DMS53 treated with DMSO at 0.1 percent for 48 hours (cell line): Measurements from ENCODE around the gene NMT2.

Experiments
- DNase-seq: peaks from one replicate; lab custom pipeline; 2025; ENCODE audit not compliant: unreplicated experiment; lab: John Stamatoyannopoulos, UW

The NMT2 gene

DNA sequence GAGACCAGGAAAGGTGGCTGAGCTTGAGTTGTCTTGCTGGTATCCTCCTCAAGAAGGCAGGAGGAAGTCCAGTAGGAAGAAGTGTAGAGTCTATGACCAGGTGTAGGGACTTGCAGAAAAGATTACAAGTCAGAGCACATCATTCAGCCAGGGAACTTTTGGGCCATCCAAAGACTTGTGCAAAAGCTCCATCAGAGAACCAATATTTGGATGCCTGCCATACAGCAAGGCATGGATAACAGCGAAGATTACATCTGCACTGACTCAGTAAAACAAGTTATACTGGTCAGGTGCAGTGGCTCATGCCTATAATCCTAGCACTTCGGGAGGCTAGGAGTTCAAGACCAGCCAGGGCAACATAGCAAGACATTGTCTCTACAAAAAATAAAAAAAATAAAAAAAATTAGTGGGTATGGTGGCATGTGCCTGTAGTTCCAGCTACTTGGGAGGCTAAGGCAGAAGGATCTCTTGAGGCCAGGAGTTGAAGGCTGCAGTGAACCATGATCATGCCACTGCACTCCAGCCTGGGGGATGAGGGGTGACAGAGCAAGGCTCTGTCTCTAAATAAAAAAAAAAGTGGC, 13.2 kb upstream of the NMT2 start:
- no peak for DNase-seq

DNA sequence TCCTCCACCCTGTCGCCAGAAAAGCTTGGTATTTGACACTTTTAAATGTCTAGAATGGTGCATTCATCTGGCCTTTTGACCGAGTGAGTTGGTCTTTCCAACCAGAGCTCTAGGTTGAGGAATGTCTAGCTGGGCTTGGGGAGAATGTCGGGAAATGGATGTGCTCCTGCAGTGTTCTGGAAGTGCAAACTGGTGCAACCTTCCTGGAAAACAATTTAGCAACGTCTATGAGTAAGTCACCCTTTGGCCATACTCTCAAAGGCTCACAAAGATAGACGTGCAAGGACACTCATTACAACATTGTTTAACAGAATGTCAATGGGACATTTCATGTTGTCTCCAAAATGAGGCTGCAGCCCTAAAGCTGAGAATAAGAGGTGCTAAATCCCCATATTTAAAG, 12.2 kb upstream of the NMT2 start:
- no peak for DNase-seq

DNA sequence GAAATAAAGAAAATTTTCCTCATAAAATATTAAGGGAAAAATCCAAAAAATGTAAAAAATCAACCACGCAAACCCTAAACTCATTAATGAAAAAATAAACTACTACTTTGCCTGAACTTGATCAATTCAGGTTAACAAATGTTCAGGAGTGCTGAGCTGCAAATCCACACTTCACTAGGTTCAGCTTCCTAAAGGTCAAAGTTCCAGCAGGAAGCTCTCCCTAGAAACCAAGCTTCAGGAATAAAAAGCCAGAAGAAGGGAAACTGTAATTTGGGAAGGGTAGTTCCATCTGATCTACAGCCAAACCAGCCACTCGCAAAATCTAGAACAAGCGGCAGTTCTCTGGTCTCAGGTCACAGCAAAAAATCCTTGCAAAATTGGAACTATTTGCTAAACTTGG, 7.8 kb upstream of the NMT2 start:
- DNase-seq: no peak

DNA sequence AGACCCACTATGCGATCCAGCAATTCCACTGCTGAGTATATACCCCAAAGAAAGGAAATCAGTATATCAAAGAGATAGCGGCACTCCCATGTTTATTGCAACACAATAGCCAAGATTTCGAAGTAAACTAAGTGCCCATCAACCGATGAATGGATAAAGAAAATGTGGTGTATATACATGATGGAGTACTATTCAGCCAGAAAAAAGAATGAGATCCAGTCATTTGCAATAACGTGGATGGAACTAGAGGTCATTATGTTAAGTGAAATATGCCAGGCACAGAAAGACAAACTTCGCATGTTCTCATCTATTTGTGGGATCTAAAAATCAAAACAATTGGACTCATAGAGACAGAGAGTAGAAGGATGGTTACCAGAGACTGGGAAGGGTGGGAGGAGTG, 7.1 kb upstream of the NMT2 start:
- no peak for DNase-seq

DNA sequence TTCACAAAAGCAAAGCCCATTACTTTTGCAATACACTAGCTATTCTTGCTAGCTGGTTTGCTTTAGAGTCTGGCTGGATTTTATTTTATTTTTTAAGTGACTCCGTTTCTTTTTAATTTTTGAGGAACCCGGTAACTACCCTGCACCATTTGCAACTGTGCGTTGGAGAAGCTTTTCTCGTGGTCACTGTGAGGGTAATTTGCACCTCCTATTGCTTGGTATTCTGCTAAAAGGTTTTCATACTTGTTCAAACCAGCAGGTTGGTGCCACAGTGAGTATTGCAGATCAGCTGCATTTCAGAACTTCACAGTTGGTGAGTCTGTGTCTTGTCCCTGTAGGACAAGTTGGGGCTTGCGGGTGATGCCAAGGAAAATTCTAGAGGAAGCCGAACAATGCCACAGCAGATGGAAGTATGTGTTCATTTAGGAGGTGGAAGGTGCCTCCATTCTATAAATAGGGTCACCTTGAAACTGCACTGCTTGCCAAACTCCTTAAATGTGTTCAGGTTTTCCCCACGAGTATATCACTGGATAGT, 3.9 kb upstream of the NMT2 start:
- no peak for DNase-seq

DNA sequence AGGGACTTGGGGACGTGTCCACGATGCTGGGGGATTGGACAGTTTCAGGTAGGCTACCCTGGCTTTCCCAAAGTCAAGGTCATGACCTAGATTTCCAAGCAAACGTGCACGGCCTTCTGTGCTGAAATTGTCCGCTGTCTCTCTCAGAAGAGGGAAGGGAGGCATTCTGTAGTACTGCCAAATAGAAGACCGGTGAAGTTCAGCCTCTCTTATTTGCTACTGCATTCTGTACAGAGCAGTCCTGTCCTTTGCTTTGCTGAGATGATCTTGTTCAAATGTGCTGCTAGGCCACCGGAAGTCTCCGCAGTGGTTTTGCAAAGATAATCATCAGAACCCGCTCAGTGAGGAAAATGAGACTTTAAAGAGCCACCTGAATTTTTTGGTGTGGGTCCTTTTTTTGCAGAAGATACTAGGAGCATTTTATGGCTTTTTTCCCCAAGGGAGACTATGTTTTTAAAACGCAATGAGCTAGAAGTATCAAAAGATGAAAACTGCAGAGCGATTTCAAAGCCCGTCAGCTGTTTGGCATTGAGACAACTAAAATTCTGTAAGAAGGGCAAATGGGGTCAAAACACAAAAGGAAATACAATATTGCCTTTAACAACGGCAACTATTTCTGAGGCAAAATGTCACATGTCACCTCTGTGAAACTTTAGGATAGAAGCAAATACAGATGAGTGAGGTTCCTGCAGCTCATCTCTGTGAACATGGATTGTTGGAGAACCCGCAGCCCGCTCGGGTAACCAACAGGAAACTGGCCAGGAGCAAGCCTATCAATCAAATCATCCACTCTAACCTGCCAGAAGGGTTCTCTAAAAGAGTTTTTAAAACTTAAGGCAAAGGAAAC, 1.3 kb upstream of the NMT2 start:
- no peak for DNase-seq

DNA sequence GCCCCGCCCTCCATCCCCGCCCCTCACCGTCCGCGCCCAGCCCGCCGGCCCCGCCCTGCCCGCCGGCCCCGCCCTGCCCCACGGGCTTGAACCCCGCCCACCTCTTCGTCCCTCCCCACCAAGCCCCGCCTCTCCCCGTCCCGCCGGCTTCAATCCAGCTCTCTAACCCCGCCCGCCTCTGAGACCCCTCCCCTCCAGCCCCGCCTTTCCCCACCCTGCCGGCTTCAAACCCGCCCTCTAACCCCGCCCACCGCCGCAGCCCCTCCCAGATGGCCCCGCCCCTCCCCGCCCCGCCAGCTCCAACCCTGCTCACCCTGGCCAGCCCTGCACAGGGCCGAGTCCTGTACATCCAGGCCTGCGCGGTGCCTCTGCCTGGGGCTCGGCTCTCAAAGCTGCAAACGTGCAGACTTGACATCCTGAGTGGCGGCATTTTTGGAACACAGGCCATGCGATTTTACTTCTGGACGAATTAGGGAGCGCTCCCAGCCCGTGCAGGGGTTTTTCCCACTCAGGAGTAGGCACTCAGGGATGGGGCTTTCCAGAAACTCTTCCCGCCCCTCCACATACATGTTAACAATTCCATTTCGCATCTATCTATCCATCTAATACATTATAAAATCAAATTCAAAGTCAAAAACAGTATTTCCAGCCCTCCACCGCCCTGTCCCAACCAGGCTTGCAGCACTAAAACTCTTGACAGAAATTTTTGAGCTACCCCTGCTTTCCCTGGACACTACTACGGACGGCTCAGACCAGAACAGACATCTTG, 477 bp upstream of the NMT2 start:
- peak; percentile 61 for DNase-seq

DNA sequence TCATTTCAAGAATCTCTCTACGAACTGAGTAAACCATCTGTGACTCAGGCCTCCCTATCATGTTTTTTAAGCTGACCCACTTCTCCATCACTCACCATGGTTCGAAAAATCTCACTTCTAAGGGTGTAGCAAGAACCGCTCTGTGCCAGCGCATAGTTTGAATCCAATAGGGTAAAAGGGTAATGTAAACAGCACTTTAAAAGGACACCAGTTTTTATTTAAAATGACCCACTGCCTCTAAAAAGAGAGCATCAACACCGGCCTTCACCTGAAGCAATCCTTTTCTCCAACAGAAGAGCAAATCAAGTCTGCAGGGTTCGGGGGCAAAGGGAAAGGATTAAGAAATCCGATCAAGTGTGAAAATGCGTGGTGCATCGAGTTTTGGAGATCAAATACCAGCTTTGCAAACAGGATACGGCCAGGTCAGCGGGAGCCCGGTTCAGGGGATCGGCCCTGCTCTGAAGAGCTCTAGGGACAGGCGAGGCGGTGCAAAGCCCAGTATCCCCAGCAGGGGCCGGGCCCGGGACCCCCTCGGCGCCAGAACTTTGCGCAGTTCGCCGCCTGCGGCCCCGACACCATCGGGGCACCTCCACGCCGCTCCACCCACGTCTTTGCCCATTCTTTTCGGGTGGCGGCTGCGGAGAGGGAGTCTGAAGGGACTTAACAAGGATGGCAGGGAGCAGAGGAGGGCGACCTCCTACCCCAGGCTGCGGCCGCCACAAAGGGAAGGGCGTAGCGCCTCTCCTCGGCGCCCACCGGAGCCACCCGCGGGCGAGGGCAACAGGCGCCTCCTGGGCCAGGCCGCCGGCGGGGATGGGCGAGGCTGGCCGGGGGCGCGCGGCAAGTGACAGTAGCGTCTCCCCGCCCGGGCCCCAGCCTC, 842 bp downstream of the NMT2 start:
- DNase-seq: peak; percentile 13

DNA sequence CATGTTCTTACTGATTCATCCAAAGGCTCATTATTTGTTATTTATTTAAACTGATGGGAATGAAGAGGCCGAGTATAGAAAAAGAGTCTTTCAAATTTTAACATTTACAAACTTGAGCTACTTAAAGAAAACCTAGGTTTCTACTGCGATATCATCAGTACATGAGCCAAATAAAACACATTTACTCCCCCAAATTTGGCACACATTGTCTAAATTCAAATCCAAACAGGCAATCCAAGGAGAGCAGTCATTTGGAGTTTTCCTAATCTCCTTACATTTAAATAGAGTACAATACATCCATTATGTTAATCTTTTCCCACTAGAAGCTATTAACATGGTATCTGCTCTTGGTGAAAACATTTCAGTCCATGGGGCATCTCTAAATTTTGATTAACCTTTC, 2.2 kb downstream of the NMT2 start:
- no peak for DNase-seq

DNA sequence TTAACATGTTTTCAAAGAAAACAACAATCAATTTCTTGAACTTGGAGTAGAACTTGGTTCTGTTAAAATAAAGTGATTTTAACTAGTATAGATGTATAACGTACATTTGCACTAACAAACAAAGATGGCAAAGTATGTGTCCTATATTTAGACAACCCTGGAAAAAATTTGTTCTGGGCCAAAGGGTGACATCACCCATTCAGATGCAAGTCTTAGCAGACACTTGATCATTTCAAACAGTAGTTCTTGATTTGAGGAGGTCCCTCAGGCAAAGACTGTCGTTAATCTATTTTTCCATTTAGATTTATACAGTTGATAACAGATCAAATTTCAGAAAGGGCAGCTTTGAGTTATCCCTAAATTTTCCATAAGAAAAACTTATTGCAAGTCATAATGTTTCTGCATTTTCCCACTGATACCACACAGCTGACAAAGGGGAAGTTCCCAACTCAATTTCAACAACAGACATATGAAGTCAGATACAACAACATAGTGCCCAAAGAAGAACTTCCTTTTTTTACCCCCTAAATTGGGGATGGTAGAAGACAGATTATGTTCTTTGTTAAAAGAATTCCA, 5.2 kb downstream of the NMT2 start:
- DNase-seq: no peak

DNA sequence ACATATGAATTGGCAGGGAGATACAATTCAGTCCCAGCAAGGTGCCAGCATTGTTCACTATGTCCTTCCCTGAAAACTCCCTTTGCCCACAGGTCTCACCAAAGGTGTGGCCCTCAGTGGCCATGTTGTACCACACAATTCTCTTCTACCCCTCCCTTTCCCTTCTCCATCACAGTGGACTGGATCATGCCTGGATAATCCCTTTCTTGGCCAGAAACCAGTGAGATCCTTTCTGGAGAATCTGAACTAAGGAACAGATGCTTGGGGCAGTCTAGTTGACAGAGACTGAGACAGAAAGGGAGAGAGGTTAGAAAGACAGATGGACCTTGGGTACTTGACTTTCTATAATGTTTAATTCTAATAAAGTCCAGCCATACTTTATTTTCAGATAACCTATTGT, 9.5 kb downstream of the NMT2 start:
- no peak for DNase-seq

DNA sequence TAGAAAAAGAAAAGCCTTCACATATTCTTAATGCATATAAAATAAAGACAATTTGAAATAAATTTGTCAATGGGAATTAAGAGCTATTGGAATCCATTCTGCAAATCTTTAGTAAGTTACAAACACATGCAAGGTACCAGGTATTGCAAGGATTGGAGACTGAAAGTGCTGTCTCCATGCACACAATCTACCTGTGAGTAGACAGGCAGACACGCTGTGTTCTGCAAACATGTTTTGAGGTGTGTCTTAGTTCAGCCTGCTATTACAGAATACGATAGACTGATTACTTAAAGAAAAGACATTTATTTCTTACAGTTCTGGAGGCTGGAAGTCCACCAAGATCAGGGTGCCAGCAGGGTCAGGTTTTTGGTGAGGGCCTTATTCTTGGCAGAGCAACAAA, 10.0 kb downstream of the NMT2 start:
- no peak for DNase-seq

DNA sequence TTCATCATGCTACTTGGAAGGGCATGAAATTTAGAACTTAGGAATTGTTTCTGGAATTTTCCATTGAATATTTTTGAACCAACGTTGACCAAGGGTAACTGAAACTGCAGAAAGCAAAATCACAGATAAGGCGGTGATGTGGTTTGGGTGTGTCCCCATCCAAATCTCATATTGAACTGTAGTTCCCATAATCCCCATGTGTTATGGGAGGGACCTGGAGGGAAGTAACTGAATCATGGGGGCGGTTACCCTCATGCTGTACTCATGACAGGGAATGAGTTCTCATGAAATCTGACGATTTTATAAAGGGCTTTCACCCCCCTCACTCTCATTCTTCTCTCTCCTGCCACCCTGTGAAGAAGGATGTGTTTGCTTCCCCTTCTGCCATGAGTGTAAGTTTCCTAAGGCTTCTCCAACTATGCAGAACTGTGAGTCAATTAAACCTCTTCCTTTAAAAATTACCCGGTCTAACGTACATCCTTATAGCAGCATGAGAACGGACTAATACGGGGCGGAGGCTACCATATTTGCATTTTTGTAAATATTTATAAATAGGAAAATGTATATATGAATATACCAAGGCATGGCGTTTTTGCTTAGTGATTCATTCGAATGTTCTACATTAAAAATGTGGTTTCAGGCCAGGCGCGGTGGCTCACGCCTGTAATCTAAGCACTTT, 12.4 kb downstream of the NMT2 start:
- no peak for DNase-seq

DNA sequence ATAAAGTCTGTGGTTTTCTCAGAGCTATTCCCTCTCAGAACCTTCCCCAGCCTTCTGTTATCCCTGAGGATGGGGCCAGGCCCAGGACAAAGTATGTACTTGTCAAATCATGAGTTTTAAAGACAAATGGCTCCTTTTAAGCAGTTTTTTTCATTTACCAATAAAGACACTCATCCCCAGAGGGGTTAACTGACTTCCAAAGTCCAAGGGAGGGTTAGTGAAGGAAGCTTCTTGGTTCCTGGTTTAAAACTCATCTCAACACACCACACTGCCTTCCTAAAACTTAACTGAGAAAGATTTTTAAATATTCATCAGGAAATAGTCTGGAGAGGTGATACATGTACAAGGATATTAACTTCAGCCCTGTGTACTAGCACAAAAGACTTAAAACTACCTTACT, 15.9 kb downstream of the NMT2 start:
- no peak for DNase-seq

DNA sequence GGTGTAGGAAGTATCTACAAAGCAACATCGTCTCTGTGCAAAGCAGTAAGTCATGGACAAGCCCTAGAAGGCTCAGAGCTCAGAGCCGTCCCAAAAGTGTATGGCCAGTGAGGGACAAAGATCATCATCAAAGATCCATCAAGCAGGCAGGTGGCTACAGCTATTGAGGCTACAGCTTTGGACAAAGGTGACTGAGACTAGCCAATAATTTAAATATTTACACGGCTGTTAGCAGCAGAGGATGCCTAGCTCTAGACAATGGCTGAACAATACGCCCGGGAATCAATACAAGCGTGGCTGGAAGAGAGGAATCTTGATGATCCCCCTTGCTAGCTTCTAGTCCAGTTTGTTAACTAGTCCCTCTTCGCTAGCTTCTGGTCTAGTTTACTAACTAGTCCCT, 17.9 kb downstream of the NMT2 start:
- no peak for DNase-seq

DNA sequence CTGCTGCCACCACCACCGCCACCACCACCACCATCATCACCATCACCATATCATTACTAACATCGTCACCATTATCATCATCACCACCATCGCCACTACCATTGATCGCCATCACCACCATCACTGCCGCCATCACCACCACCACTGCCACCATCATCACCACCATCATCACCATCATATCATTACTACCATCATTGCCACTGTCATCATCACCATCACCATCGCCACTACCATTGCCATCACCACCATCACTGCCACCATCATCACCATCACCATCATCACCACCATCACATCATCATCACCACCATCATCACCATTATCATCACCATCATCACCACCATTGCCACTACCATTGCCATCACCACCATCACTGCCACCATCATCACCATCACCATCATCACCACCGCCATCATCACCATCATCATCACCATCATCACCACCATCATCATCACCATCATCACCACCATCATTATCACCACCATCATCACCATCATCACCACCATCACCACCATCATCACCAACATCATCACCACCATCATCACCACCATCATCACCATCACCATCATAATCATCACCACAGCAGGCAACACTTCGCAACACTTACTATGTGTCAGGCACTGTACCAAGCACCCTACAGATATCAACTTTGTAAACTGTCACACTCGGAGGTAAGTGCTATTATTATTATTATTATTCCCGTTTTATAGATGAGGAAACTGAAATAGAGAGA, 19.3 kb downstream of the NMT2 start:
- DNase-seq: no peak

DNA sequence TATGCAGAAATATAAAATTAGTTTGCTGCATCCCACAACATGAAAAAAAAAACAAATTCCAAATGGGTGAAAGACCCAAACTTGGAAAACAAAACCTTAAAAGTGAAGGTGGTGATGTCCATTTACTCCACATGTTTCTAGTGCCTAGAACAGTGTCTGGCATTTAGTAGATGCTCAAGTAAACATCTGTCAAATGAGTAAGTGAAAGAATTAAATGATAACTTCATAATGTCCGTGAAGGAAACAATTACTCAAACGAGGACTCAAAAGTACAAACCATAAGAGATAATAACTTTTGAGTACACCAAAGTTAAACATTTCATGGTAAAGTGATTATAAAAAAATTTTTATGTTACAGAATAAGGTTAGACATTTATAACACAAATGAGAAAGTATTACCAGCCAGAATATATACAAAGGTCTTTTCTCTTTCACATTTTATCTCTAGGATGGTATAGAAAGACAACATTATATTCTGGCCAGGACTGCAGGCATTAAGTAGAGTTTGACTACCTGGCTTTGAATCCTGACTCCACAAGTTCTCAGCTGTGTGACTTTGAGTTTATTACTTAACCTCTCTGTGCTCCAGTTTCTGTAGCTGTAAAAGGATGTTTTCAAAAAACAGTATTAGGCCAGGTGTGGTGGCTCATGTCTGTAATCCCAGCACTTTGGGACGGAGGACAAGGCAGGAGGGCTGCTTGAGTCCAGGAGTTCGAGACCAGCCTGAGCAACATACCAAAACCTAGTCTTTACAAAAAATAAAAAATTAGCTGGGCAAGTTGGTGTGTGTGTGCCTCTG, 20.7 kb downstream of the NMT2 start:
- no peak for DNase-seq

DNA sequence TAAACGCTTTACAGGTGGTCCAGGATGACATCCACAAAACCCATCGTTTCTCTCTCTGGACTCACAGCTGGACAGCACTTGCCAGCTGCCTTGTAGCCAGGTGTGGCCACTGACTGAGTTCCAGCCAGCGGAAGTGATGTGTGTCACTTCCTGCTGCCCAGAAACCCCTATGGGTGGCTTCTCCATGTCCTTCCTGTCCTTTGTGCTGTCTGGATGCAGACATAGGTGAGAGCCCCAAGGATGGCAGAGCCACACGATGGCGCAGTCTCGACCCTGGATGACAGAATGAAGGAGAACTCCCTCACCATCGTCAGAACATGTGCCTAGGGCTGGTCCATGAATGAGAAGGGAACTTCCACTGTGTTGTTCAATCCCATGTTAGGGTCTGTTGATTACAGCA, 22.1 kb downstream of the NMT2 start:
- DNase-seq: no peak

DNA sequence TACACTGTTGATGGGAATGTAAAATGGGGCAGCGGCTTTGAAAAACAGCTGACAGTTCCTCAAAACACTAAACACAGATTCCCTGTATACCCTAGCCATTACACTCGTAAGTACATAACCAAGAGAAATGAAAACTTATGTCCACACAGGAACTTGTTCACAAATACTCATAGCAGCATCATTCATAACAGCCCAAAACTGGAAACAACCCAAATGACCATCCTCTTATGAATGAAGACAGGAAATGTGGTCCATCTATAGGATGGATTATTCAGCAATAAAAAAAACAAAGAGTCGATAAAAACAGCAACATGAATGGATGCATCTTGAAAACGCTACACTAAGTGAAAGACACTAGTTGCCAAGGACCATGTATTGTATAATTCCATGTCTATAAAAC, 23.7 kb downstream of the NMT2 start:
- DNase-seq: no peak
